H1 (cell line): ENCODE results near the gene CORO7. TPM values are rescaled to one million over a fixed set of nuclear protein-coding genes. Genes with fewer than 3 reads are reported as not detected.

Experiments used
- CTBP2 ChIP-seq: IDR thresholded peaks from 2 replicates; pipeline ENCODE4 v1.7.0; 2011; ENCODE audit warnings: borderline replicate concordance, mild to moderate bottlenecking, moderate library complexity, mixed read lengths, low read length; ENCODE audit not compliant: insufficient read depth, insufficient read length
- polyA plus RNA-seq, 7 experiments: library from polyadenylated mRNA; depleted of rRNA in 3 of 7; stranded (reverse) in 5 of 7; unstranded in 2 of 7; fragments of >200 nt in 5 of 7; fragments of 200-250 nt in 2 of 7; gene quantifications; 1 replicate in 5 of 7; 2 replicates in 1 of 7; 4 replicates in 1 of 7; pipeline versions ENCODE4 v1.2.1 to v1.2.3, GENCODE V29; 2011 to 2013; ENCODE audit warnings: missing spikeins in 2 of 7, mixed read lengths in 2 of 7
- total RNA-seq: library from RNA; stranded (reverse); fragmentation: NEBNext Ultra II Directional; extraction: Animal tissue kit (Norgen Biotek cat#: 25700); gene quantifications from 2 replicates; pipeline ENCODE4 v1.2.1, GENCODE V29; 2021

The CORO7 gene
- total and polyA plus RNA-seq, 2 of the 8 experiments (the other 6 are each of a cell fraction or from before 2014, with no cell fraction given): 25.2 to 29.8 TPM

DNA sequence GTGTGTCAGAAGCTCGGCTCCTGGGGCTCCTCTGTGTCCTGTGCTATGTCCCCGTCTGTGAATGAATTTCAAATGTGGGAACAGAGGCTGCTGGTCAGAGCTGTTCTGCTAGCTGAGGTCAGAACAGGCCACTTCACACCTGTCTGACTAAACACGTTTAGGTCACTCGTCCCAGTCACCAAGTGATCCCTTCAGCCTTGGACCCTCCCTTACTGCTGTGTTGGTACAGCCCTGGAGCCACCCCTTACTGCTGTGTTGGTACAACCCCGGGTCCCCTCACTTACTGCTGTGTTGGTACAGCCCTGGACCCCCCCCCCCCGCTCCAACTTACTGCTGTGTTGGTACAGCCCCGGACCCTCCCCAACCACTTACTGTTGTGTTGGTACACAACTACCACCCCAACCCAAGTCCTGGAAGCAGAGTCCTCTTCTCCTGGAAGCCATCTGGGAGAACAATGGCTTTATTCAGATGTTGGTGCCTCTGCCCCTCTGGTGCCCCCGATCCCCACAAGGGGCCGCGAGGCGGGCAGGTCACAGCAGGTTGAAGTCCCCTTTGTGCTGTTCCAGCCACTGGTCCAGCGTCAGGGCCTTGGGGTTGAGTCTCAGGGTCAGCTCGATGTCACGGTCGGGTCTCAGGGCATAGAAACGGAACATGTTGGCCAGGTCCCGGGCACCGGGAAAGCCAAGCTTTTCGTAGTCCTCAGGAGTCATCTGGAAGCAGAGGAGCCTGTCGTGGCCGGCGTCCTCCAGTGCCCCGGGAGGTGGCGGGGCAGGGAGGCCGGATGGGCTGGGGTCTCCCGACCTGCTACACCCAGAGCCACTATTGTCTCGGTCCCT, 45.1 kb upstream of the CORO7 start (continued):
- no peak for TF ChIP-seq CTBP2
